GM18907 (cell line): ENCODE results near the gene KRT76.
"Not testable (repeated sequence)": the region's sequence is repeated elsewhere in the genome, so short reads cannot be mapped to it uniquely, and the experiment has no call there.

ENCODE experiments used
- ATAC-seq: cut with Tn5 transposase; IDR thresholded peaks from one replicate; pipeline ENCODE4 v1.9.1; 2021; ENCODE audit warnings: mild to moderate bottlenecking, moderate library complexity; ENCODE audit not compliant: unreplicated experiment

KRT76 gene

GRCh38 chr12:52798671-52799504, 21.7 kb upstream of the KRT76 start:
- ATAC-seq: no peak

- ATAC-seq: no peak
Measured at GRCh38 chr12:52798003-52798670, 21.0 kb upstream of the KRT76 start.

GRCh38 chr12:52797529-52797894, 20.4 kb upstream of the KRT76 start:
- ATAC-seq: no peak

GRCh38 chr12:52796839-52797528, 19.8 kb upstream of the KRT76 start:
- ATAC-seq: no peak

- ATAC-seq: no peak
Measured at GRCh38 chr12:52796429-52796794, 19.3 kb upstream of the KRT76 start.

- ATAC-seq: no peak
Measured at GRCh38 chr12:52795694-52796428, 18.7 kb upstream of the KRT76 start, which contains the start of gene KRT3. Gene KRT3 (minus strand): TSS chr12:52796117. CDS start chr12:52796042, 75 bp downstream.

GRCh38 chr12:52795332-52795674, 18.2 kb upstream of the KRT76 start:
- not testable (repeated sequence) for ATAC-seq

- no peak for ATAC-seq
Measured at GRCh38 chr12:52794479-52795331, 17.6 kb upstream of the KRT76 start.

- no peak for ATAC-seq
Measured at GRCh38 chr12:52792185-52793029, 15.3 kb upstream of the KRT76 start.

GRCh38 chr12:52791271-52792184, 14.4 kb upstream of the KRT76 start:
- ATAC-seq: no peak

GRCh38 chr12:52790427-52791270, 13.5 kb upstream of the KRT76 start:
- ATAC-seq: no peak

GRCh38 chr12:52789637-52790426, 12.7 kb upstream of the KRT76 start:
- no peak for ATAC-seq

GRCh38 chr12:52788876-52789636, 11.9 kb upstream of the KRT76 start:
- no peak for ATAC-seq

GRCh38 chr12:52788192-52788875, 11.2 kb upstream of the KRT76 start:
- ATAC-seq: no peak
